RPMI8226 (cell line): Measurements from ENCODE around the gene WNK2.
A peak's percentile ranks its signal among the peaks of the same experiment; 100 is the strongest.
"Not testable (repeated sequence)": the region's sequence is repeated elsewhere in the genome, so short reads cannot be mapped to it uniquely, and the experiment has no call there.

Experiments
- DNase-seq: peaks from one replicate; pipeline ENCODE4 v3.0.0-alpha.2; 2015

The WNK2 gene

DNA sequence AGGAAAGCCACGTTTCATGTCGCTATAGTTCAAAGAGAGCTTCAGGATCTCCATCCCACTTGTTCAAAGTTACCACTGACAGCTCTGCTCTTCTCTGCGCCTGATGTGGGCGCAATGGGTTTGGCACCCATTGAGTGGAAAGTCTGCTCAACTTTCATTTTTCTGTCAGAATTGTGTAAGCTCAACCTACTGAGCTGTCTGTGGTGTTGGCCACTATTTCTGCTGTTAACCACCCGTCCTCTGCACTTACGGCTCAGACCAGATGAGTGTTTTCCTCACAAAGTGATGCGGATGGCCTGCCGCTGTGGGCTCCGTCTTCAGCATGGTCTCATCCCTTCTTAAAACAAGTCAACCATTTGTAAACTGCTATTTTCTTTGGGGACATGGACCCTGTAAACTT, 131.2 kb downstream of the WNK2 start:
- no peak for DNase-seq

DNA sequence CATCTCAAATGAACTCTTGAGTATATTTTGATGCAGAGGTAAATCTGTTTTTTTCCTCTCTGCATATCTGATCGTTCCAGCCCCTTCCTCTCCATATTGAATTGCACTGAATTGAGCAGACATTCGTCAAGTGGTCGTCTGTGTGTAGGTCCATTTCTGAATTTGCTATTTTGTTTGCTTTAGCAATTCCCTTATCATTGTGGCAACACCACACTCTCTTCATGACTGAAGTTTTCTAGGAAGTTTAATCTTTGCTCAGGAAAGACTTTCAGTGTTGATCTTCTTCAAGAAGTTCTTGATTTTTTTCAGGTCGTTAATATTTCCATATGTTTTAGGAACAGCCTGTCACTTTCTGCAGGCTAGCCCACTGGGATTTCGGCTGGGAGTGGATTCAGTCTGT, 132.0 kb downstream of the WNK2 start:
- no peak for DNase-seq

DNA sequence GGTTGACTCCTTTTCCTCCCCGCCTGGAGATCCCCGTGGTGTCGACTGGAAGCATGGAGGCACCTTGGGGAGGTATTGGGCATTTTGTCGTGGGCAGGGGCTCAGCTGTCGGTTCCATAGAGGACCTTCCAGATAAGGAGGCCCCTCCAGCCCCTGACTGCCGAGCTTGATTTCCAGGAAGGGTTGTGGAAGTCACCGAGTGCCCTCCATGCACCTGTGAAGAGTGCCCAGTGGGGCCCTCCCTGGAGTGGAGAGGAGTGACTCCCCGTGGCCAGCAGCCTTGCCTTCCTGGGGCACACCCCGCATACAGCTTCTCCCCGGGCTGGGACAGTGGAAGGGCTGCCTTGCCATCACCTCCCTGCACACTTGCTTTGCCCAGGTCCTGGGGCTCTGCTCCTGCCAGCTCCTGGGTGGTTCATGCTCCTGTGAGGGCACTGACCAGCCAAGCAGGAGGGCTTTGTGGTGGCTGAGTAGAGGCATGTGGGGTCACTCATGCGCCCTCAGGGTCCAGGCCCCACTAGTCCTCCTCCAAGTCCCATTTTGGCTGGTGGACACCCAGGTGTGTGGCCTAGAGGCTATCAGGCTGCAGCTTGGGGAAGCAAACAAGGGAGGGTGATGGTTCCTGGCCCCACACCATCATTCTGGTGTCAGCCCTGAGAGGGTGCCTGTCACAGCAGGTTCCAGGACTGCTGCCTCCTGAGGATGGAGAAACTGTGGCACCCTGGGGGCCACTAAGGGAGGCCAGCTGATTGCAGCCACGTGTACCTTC, 133.0 kb downstream of the WNK2 start:
- no peak for DNase-seq

DNA sequence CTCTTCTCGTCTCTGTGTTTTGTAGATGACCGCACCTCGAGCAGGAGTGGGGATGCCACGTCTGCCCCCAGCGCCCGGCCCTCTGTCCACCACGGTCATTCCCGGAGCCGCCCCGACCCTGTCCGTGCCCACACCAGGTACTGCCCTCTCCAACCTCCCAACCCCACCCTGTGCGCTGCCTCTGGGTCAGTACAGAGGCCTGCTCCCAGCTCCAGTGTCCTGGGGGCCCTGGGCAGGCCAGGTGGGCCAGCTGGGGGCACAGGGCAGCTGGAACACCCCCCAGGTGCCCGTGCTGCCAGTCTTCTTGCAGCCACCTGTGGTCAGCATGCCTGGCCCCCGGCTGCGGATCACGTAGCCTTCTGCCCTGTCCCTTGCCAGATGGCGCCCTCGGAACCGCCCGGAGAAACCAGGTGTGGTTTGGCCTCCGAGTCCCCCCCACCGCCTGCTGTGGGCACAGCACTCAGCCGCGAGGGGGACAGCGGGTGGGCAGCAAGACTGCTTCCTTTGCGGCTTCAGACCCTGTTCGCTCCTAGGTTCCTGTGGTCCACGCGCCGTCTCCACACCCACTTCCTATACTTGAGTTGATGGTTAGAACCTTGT, 133.7 kb downstream of the WNK2 start:
- no peak for DNase-seq

DNA sequence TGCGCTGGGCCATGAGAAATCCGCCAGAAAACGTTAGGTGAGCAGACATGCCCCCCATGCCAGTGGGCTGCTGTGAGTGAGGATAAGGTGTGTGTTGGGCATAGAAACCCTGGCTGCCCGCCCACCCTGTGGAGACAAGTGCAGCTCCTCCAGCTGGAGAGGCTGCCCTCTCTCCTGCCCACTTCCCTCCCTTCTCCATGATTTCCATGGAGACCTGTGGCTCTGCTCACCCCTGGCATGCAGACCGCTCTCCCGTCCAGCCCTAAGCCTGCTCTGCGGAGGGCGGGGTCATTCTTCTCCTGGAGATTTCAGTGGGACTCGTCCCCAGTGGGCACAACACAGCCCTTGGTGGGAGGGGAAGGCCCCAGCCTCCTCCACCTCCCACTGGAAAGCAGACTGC, 134.5 kb downstream of the WNK2 start:
- DNase-seq = no peak

DNA sequence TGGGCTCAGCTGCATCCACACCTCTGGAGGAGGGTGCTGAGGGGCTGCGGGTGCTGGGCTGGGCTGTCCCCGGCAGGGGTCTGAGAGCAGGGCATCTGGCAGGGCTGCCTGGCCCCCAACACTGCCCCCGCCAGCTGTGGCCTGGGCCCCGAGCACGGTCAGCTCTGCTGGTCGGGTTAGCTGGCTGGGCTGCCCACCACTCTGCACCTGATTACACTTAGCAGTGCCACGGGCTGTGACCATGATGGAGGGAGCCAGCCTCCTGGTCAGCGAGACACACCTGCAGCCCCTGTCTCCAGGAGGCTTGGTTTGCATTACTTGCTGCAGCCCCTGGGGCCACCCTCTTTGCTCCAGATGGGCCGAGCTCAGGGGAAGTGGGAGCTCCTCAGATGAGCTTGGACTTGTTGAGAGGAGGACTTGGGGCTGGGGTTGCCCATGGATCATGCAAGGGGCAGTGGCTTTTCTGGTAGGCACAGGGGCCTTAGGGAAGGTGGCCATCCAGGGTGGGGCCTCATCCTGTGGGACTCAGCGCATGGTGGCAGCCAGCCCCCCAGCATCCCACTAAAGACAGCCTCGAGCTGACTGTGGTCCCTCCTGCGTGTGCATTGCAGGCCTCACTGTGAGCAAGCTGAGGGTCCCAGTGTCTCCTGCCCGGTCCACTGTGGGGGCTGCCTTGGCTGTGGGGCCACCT, 135.5 kb downstream of the WNK2 start:
- no peak for DNase-seq

DNA sequence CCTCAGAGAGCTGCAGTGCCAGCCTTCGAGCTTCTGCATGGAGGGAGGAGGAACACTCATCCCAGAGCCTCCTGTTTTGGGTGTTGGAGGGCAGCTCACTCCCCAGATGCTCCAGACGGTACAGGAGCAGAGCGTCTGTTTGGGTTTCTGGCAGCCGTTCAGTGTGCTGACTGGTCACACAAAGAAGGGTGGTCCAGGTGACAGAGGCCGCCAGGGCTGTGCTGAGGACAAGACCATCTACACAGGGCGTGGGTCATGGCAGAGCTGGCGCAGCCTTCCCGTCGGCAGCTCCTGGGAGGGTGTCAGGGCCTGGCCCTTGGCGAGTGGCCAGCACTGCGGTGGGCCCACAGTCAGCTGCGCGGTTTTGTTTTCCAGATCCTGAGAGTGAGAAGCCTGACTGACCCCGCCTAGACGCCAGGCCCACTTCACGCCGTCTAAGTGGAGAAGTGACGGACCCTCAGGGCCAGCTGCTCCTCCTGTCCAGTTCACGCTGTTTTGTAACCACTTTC, 136.1 kb downstream of the WNK2 start:
- no peak for DNase-seq

DNA sequence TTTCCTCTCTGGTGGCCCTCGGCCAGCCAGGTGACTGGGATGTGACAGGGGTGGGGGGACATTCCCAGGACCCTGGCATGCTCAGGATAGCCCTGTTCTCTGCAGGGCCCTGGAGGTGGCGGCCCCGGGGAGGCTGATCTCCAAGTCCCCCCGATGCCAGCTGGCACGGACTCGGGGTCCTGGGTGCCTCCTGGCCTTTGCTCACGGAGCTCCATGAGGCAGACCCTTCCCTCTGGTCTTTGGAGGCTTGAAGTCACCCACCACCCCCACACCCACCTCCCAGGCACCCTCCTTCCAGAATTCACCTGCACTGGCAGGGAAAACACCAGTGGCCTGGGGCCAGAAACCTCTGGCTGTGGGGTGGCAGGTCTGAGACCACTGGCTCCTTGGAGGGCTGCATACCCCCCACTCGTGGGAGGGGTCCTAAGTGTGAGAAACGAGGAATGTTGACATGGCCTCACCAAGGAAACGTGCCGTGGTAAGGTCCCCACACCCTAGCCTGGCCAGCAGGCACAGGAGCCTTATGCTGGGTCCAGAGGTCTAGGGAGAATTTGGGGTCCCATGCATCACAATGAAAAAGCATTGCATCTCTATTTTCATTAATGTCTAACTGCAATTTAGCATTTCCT, 136.8 kb downstream of the WNK2 start:
- DNase-seq = no peak

DNA sequence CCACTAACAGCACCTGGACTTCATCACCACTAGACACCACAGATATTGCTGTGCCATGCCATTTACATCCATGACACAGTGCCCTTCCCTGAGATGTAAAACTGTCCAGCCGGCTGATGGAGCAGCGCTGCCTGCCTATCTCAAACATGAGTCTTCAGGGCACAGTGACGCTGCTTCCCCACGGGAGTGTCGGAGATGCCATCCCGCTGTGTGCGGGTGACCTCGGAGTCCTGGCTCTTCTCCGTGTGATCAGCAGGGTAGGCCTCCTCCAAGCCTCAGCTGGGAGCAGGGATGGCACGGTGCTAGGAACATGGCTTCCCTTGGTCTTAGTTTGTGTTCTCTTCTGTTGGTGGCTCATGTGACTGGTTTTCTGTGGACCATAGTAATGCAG, 137.3 kb downstream of the WNK2 start:
- DNase-seq = no peak

DNA sequence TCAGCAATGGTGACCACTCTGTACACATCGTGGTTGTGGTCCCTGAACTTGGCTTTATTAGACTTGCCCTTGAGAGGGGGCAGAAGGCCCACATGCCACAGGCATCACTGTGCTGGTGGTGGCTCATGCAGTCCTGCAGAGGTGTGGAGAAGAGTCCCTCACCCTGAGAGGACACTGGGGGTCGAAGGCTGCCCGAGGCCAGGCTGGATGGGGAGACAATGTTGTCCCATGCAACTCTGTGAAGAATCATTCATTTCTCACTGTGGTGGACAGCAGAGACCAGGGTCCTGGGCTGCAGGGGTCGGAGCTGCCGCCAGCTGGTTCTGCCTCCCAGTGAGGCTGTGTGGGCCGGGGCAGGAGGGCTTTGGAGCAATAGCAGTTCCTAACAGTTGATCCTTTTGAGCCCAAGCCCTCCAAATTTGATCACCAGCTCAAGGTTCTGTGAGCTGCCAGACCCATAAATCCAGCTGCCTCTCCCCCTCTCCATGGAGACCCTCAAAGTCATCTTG, 139.6 kb downstream of the WNK2 start:
- not testable (repeated sequence) for DNase-seq

DNA sequence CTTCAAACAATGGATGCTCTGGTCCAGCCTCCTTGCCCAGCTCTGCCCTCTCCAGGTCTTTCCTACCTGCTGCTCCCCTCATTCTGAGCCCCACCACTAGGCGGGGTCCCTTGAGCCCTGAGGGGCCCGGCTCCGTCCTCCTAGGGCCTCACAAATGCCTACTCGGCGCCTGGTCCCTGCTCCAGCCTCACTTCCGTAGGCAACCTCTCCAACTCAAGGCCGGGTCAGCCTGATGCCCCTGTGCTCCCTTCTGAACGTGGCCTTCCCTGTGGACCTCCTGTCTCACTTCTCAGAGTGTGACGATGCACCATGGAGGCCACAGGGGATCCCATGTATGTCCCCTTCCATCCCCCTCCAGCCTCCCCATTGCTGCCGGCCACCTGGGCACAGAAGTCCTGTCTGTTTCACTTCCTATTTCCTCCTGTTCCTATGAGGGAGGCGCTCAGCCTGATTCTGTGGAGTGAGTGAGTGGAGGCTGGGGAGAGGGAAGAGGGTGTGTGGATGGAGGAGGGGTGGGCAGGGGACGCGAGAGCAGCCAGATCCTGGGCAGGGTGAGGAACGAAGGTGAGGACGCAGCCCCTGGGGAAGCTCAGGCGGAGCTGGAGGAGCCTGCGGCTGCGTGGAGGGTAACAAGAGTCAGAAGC, 140.4 kb downstream of the WNK2 start:
- peak; percentile 19 for DNase-seq

DNA sequence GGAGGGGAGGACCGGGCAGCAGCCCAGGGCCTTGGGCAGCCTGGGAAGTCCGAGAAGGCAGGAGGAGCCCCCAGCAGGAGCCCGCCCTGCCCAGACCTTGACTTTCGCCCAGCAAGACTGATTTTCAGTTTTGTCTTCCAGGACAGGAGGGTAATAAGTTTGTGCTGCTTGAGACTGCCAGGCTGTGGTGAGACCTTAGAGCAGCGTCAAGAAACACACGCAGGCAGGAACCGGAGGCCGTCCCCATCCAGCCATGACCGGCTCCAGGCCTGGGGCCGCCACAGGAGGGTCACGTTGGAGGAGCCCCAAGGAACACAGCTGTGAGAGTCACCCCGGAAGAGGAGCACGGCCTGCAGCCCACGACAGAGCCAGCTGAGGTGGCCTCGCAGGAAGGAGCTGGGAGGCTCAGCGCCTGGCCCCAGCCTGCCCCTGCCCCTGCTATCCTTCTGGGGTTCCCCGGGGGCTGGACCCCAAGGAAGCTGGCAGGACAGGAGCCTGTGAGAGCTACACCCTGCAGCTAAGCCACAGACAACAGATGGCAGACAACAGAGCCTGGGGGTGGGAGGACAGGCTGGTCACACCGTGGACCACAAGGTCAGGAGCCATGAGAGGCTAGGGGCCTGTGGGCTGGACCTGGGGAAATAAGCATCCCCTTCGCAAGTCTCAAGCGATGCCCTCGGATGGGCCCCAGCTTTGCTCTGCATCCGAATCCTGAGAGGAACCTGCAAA, 141.5 kb downstream of the WNK2 start:
- no peak for DNase-seq

DNA sequence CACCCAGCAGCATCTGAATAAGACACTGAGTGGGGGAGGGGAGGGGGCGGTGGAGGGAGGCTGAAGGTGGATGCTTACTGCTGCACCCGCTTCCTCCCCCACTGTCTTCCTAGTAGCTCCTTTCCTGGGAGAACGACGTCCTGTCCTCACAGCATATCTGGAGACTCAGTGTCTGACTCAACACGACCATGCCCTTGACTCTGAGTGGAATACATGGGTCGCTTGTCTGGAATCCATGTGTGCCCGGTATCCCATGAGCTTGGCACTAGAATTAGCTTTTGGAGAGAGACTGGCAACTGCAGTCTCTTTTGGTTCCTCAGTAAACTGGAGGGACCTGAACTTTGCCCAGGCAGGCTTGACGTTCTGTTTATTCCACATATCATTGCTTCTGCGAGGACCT, 142.1 kb downstream of the WNK2 start:
- no peak for DNase-seq

DNA sequence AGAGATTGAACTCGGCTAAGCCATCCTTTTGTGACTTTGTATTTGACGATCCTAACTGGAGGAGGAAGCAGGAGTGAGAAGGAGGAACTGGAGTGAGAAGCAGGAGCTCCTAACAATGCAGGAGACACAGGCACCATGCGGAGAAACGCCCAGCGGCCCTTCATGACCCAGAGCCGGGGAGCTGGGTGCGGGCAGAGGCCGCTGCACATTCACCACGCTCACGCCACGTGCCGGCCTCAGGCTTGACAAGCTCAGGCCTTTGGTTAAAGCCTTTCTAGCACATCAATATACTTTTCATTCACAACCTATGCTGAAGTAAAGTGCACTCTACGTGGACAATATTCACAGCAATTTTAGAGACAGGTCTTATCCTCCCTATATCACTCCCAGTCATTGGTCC, 142.7 kb downstream of the WNK2 start:
- no peak for DNase-seq

DNA sequence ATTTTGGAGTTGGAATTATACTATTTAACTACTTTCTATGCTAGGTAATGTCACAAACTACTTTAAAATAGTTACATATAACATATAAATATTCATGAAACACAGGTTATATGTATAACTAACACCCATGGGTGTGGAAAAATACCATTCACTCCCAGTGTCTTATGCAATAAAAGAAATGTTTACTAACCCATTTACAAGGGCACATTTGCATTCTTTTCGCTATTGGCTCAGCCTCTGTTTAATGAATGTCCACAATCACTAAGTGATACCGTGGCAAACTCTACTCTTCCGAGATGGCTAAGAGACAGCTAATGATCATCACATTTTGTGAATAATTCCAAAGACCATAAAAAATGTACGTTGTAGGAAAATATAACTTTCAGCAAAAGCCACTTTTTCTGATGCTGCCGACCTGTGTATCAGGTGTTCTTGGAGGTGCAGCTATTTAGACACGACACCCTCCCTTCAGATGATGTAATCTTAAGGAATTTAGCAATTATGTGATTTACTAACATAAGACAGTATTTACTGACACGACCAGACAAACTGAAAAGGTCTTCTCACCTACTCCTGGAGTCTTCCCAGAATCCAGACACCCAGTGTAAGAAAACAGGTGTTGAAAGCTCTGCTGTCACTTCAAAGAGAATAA, 145.8 kb downstream of the WNK2 start:
- DNase-seq = no peak

DNA sequence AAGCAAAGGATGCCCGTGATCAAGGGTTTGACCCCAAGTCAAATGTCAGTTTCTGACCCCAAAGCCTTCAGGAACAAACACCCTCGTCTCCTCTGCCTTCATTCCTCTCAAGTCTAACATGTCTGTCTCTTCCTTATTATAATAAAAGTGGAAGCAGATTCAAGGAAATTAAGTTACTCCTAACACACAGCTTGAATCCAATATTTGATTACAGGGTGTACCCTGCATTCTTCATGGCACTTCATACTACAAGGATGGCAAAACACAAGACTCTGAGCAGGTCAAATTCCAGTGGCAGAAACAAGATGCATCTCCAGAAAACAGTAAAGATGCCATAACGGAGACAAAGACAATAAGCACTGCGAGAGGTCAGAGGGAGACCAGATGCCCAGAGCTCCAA, 148.4 kb downstream of the WNK2 start:
- no peak for DNase-seq

DNA sequence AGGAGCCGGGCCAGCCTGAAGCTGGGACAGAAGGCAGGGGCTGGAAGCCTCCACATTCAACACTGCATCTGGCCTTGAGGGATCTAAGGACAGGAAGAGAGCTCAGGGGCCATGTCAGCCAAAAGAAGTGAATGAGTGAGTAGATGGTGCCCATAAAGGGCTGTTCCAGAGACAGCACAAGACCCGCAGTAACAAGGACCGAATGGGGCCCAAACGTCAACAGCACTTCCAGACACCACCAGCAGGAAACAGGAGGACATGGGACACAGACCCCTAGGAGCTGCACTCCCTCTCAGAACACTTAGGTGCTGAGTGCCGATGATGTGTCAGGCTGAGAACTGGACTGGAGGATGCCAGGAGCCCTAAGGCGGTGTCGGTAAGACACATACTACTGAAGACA, 152.8 kb downstream of the WNK2 start:
- DNase-seq = no peak

DNA sequence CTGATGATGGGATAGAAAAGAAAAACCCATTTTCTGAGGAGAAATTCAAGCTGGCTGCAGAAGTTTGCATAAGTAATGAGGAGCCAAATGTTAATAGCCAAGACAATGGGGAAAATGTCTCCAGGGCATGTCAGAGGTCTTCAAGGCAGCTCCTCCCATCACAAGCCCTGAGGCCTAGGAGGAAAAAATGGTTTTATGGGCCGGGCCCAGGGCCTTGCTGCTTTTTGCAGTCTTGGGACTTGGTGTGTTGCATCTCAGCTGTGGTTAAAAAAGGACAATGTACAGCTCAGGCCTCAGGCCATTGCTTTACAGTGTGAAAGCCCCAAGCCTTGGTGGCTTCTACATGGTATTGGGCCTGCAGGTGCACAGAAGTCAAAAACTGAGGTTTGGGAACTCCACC, 154.3 kb downstream of the WNK2 start:
- DNase-seq = not testable (repeated sequence)

DNA sequence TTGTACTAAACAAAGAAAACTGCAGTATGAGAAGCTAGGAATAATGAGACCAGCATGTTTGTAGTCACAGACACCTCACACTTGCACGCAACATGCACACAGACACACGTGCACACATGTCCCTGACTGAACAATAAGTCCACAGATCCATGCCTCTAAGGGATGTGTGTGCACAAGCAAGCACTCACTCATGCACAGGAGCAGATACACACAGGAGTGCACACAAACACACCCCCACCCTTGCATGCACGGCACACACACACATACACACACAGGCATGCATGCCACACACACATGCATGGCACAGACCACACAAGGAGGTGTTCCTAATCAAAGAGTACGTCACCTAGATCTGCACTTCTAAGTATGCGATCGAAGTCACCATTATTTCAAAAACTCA, 156.2 kb downstream of the WNK2 start:
- no peak for DNase-seq

DNA sequence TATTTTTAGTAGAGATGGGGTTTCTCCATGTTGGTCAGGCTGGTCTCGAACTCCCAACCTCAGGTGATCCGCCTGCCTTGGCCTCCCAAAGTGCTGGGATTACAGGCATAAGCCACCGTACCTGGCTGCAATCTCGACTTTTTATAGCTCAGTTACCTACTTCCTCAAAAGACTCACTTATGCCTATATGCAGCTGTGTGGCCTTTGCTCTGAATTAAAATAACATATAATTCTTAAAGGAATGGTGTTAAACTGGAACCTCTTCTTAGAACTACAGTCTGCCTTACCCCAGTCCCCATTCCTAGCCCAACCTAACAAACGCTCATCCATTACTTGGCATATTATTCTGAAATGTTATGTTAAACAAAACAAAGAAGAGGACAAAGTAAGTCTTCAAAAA, 157.9 kb downstream of the WNK2 start:
- not testable (repeated sequence) for DNase-seq

DNA sequence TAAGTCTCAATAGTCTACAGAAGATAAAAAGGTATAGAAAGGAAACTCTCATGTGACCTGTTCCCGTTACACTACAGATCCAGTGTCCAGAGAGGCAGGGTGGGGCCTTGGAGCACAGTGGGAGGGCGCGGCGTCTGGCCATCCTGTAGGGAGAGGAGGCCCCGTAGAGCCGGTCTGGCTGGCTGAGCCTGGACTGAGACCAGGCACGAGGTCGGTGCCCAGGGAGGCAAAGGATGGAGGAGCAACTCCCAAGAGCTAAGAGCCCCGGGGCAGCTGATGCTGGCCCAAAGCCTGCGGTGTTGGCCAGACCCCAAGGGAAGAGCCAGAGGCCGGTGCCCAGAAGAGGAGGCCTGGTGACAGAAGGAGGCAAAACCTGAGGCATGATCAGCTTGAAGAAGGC, 158.5 kb downstream of the WNK2 start:
- DNase-seq = not testable (repeated sequence)

DNA sequence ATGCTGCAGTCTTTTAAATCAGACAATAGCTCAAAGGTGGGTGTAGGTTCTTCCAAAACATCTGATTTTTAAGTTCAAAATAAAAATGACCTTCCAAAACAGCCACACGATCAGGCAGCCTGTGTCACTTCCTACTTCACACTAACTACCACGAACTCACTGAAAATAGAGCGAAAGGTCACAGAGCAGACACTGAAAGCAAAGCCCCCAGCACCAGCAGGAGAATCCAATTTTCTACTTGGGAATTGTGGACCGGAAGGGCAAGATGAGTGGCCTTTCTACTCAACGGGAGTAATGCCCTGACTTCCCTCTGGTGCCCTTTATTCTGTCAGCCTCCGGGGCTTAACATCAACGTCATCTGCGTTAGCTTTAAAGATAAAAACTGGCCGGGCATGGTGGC, 159.7 kb downstream of the WNK2 start:
- DNase-seq = no peak
